Pancreas (tissue), 10 donors: Measurements from ENCODE around the gene GUCY1A1. TPM values are rescaled to one million over a fixed set of nuclear protein-coding genes. Genes with fewer than 3 reads are reported as not detected.
A peak's percentile ranks its signal among the peaks of the same experiment; 100 is the strongest.

Source experiments
- ATAC-seq, 4 donors: fragments of 200-7000 bp; cut with Tn5 transposase; one replicate each; pipeline versions ENCODE4 v1.8.0 to v1.9.1; 2020; ENCODE audit warnings: mild to moderate bottlenecking in 4 of 4, moderate library complexity in 4 of 4
- DNase-seq, 6 donors: peaks; one replicate each; pipeline ENCODE4 v3.0.0-alpha.2; 2020
- FAIRE-seq: peaks from 2 replicates; lab custom pipeline; 2012; peaks lifted over from hg19 to GRCh38; lab: Jason Lieb, UNC
- H3K27ac ChIP-seq, 4 donors: fragments of 200-600 bp; sonication (generic); 1 replicate in 3 of 4; 2 replicates in 1 of 4; pipeline versions ENCODE4 v1.5.0 to v1.8.0; 2020
- H3K27me3 ChIP-seq, 4 donors: fragments of 200-600 bp; one replicate each; pipeline ENCODE4 v1.8.0; 2021
- H3K36me3 ChIP-seq, 3 donors: fragments of 200-600 bp; sonication (generic) in 1 of 3; one replicate each; pipeline versions ENCODE4 v1.5.0 to v1.8.0; 2020 to 2021
- H3K4me1 ChIP-seq, 3 donors: fragments of 200-600 bp; one replicate each; pipeline ENCODE4 v1.8.0; 2021
- H3K4me3 ChIP-seq, 4 donors: fragments of 200-600 bp; sonication (generic) in 2 of 4; one replicate each; pipeline versions ENCODE4 v1.5.0 to v1.8.0; 2020 to 2021
- H3K9me3 ChIP-seq, 4 donors: fragments of 200-600 bp; one replicate each; pipeline ENCODE4 v1.8.0; 2021
- CTCF ChIP-seq, 4 donors: fragments of 200-600 bp; sonication (generic) in 3 of 4; IDR thresholded peaks; one replicate each; pipeline versions ENCODE4 v1.5.0 to v1.8.0; 2021; ENCODE audit warnings: antibody characterized with exemption in 4 of 4
- WGBS, 2 donors: extraction: QIAGEN DNeasy Blood & Tissue Kit; methylation state at CpG; one replicate each; pipeline ENCODE4 v1.1.7; 2013; 5-methylcytosine and 5-hydroxymethylcytosine counted together
- intact Hi-C, 3 donors: fragments of 100-400 bp; cut with DNase I; formaldehyde crosslinking; loops; one replicate each; pipeline versions ENCODE4 v1.11.1 to v1.14.2; 2022
- polyA plus RNA-seq, 2 donors: library from polyadenylated mRNA; stranded (reverse); fragments of 200-250 nt; gene quantifications; one replicate each; pipeline ENCODE4 v1.2.3, GENCODE V29; 2013
- total RNA-seq, 6 donors: library from RNA; stranded (reverse); fragmentation: NEBNext Ultra II Directional in 4 of 6; extraction: Animal tissue kit (Norgen Biotek cat#: 25700) in 4 of 6; gene quantifications; one replicate each; pipeline versions ENCODE4 v1.2.1 to v1.2.4, GENCODE V29; 2021 to 2023
- donor health status: healthy with polysubstance abuse.
- donor health status: DM: no; HTN: no; CAD: no; lungs with moderate emphysema.
- donor health status: DM: no; HTN: no; CAD: no.
- donor health status: control.
- donor health status: control.
- donor health status: Bipolar disorder and iron deficiency.
- donor health status: DM: yes; HTN: yes; CAD: no.
- donor health status: DM: no; HTN: no; CAD: no.
- donor health status: DM: no; HTN: no; CAD: no.
- donor health status: DM: yes; HTN: yes; CAD: no.

The GUCY1A1 gene
- total and polyA plus RNA-seq, 8 donors, result 4.2 to 26.4 (median 11.2) TPM

- peaks cover 0 to 9% (median 2%) of the 10 kb centered on the region in 3 donors for H3K4me1 ChIP-seq
- FAIRE-seq, result no peak
- ATAC-seq, result peak; percentile 94 to 98 (median 97)
- H3K27ac ChIP-seq, result peak within 1 kb of the TSS; percentile 56 to 94 (median 84)
- H3K4me3 ChIP-seq, result peak within 1 kb of the TSS; percentile 42 to 73 (median 63)
- whole genome bisulfite sequencing, 2 donors, result 8 to 10% methylated on average over 51 of the region's 51 CpGs
- TF ChIP-seq CTCF (IDR thresholded peaks at IDR 0.05), result no peak
- intact Hi-C loops, result no loop called here
- peak; percentile 91 to 96 (median 93) for DNase-seq
- no peaks in the 10 kb centered on the region for H3K36me3 ChIP-seq
- no peaks in the 10 kb centered on the region for H3K9me3 ChIP-seq
- no peaks in the 10 kb centered on the region for H3K27me3 ChIP-seq
Observed at GRCh38 chr4:155758481-155759371, 92.1 kb downstream of the GUCY1A1 start, which contains the start of gene GUCY1B1. GUCY1B1 (plus strand) TSS chr4:155759021; CDS start chr4:155759141, 120 bp downstream.

GRCh38 chr4:155759372-155760252 lies 93.0 kb downstream of the GUCY1A1 start:
- DNase-seq (peak; percentile 52 to 85 (median 72)), ATAC-seq (peak; percentile 49 to 78 (median 65)), FAIRE-seq (no peak)
- Histone ChIP-seq H3K36me3 (no peaks in the 10 kb centered on the region), H3K4me3 (peak overlapping the region; percentile 42 to 73 (median 63)), H3K27ac (peak overlapping the region; percentile 56 to 94 (median 84)), H3K9me3 (no peaks in the 10 kb centered on the region), H3K27me3 (no peaks in the 10 kb centered on the region), H3K4me1 (peaks cover 0 to 8% (median 4%) of the 10 kb centered on the region in 3 donors)
- intact Hi-C loops, result no loop called here
- TF ChIP-seq CTCF (IDR thresholded peaks at IDR 0.05), result no peak
- WGBS, 2 donors, result 0 to 1% methylated on average over 58 to 77 of the region's 77 CpGs

GRCh38 chr4:155761047-155761446 lies 94.4 kb downstream of the GUCY1A1 start:
- no peak overlapping the region for H3K27ac ChIP-seq
- no peaks in the 10 kb centered on the region for H3K36me3 ChIP-seq
- 90 to 91% methylated on average over 3 of the region's 3 CpGs for WGBS, 2 donors
- peaks cover 0 to 4% (median 4%) of the 10 kb centered on the region in 3 donors for H3K4me1 ChIP-seq
- H3K9me3 ChIP-seq, result no peaks in the 10 kb centered on the region
- H3K27me3 ChIP-seq, result no peaks in the 10 kb centered on the region
- intact Hi-C loops, result no loop called here
- ATAC-seq, result no peak
- FAIRE-seq, result no peak
- no peak for DNase-seq
- peak overlapping the region in 1 of 4 donors; percentile 73 for H3K4me3 ChIP-seq
- no peak for TF ChIP-seq CTCF (IDR thresholded peaks at IDR 0.05)

GRCh38 chr4:155761916-155762315 lies 95.3 kb downstream of the GUCY1A1 start:
- H3K36me3 ChIP-seq, result no peaks in the 10 kb centered on the region
- no peak overlapping the region for H3K27ac ChIP-seq
- FAIRE-seq, result no peak
- H3K4me1 ChIP-seq, result peaks cover 0 to 4% (median 4%) of the 10 kb centered on the region in 3 donors
- ATAC-seq, result no peak
- no peaks in the 10 kb centered on the region for H3K9me3 ChIP-seq
- TF ChIP-seq CTCF (IDR thresholded peaks at IDR 0.05), result no peak
- H3K27me3 ChIP-seq, result no peaks in the 10 kb centered on the region
- intact Hi-C loops, result no loop called here
- H3K4me3 ChIP-seq, result no peak overlapping the region
- DNase-seq, result no peak
